Breast epithelium (tissue), 3 donors: ENCODE data around the gene CCP110.

ENCODE experiments used
- POLR2A ChIP-seq: fragments of 450-650 bp; IDR thresholded peaks from one replicate; pipeline ENCODE4 v1.6.1; 2016; ENCODE audit warnings: antibody characterized with exemption, mild to moderate bottlenecking, moderate library complexity
- TF ChIP-seq, protein P1 (sequence below), 3 donors: fragments of 450-650 bp; IDR thresholded peaks; one replicate each; pipeline ENCODE4 v1.5.1; 2016 to 2017; ENCODE audit warnings: antibody characterized with exemption in 3 of 3, mild to moderate bottlenecking in 3 of 3, moderate library complexity in 3 of 3

DNA sequence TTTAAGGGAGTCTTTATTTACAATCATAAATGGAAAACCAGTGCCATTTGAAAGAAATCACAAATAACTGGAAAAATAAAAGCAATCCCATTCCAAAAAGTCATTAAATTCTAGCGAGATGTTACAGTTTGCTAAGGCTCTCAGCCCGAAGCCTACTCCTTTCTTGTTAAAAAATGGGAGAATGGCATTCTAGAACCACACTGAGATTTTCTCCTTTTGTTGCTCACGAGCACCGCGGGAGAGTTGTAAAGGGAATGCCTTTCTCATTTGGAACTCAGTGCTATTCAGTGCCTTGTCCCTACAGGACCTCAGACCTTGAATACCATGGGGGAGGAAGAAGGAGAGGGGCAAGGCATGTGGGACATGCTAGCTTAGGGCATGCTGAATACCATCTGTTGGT lies 38.1 kb upstream of the CCP110 start:
- TF ChIP-seq POLR2A: no peak
- TF ChIP-seq, protein P1, sequence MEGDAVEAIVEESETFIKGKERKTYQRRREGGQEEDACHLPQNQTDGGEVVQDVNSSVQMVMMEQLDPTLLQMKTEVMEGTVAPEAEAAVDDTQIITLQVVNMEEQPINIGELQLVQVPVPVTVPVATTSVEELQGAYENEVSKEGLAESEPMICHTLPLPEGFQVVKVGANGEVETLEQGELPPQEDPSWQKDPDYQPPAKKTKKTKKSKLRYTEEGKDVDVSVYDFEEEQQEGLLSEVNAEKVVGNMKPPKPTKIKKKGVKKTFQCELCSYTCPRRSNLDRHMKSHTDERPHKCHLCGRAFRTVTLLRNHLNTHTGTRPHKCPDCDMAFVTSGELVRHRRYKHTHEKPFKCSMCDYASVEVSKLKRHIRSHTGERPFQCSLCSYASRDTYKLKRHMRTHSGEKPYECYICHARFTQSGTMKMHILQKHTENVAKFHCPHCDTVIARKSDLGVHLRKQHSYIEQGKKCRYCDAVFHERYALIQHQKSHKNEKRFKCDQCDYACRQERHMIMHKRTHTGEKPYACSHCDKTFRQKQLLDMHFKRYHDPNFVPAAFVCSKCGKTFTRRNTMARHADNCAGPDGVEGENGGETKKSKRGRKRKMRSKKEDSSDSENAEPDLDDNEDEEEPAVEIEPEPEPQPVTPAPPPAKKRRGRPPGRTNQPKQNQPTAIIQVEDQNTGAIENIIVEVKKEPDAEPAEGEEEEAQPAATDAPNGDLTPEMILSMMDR (IDR thresholded peaks at IDR 0.05): no peak
